Muscle of leg (tissue), 11 donors: Measurements from ENCODE around the gene MKNK1. TPM values are rescaled to one million over a fixed set of nuclear protein-coding genes. Genes with fewer than 3 reads are reported as not detected.

Experiments
- DNase-seq: peaks from one replicate; pipeline ENCODE4 v3.0.0; 2013
- H3K27ac ChIP-seq: one replicate; pipeline ENCODE4 v1.5.1; 2013; ENCODE audit warnings: mild to moderate bottlenecking, low read length, control low read depth
- H3K27me3 ChIP-seq: one replicate; pipeline ENCODE4 v1.6.1; 2013; ENCODE audit warnings: low read length; ENCODE audit not compliant: control insufficient read depth, insufficient read depth
- H3K36me3 ChIP-seq: one replicate; pipeline ENCODE4 v1.6.1; 2013; ENCODE audit warnings: low read length; ENCODE audit not compliant: control insufficient read depth, insufficient read depth
- H3K4me1 ChIP-seq: one replicate; pipeline ENCODE4 v1.6.1; 2013; ENCODE audit warnings: low read length; ENCODE audit not compliant: control insufficient read depth, insufficient read depth
- H3K4me3 ChIP-seq: one replicate; pipeline ENCODE4 v1.5.1; 2013; ENCODE audit warnings: low read length, control low read depth
- H3K9me3 ChIP-seq: replicated peaks from 2 replicates; pipeline ENCODE4 v1.6.1; 2013; ENCODE audit warnings: low read depth, low read length; ENCODE audit not compliant: control insufficient read depth
- WGBS: methylation state at CpG from one replicate; pipeline ENCODE4 v1.1.5; 2013; ENCODE audit warnings: missing lambda C conversion rate; ENCODE audit not compliant: insufficient coverage; 5-methylcytosine and 5-hydroxymethylcytosine counted together
- polyA plus RNA-seq, 8 donors: library from polyadenylated mRNA; unstranded; fragments of 120-200 nt; gene quantifications; one replicate each; pipeline versions ENCODE4 v1.2.1 to v1.2.3, GENCODE V29; 2013; ENCODE audit warnings: inconsistent platforms in 1 of 8, low replicate concordance in 1 of 8; ENCODE audit not compliant: insufficient read length in 8 of 8, insufficient read depth in 1 of 8
- total RNA-seq: library from RNA; stranded (reverse); fragments of 120-200 nt; gene quantifications from one replicate; pipeline ENCODE4 v1.2.4, GENCODE V29; 2013

Gene MKNK1
- total and polyA plus RNA-seq, 9 donors: 19.3 to 32.5 (median 28.4) TPM

DNA sequence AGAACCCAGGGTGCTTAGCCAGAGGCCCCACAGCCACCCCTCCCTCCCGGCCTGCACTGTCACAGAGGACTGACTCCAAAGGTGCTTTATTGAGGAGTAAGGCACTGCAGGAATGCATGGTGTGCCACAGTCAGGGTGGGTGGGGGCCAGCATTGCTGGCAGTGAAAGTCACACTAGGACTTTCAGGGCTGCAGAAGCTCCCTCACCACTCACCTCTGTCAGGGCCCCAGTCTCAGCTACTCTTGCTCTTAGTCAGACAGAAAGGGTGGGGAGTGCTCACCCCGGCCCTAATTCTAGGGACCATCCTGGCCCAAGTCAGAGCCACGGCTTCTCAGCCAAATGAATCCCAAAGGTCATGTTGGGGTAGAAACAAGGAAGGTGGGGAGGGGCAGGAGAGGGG lies 72.0 kb downstream of the MKNK1 start:
- WGBS: 71% methylated on average over 1 of the region's 3 CpGs
- H3K27ac ChIP-seq: no peak overlapping the region
- H3K27me3 ChIP-seq: peaks cover 63% of the 10 kb centered on the region
- DNase-seq: no peak
- H3K4me3 ChIP-seq: no peak overlapping the region
- no peaks in the 10 kb centered on the region for H3K36me3 ChIP-seq
- H3K4me1 ChIP-seq: peaks cover 7% of the 10 kb centered on the region
- no peaks in the 10 kb centered on the region for H3K9me3 ChIP-seq

DNA sequence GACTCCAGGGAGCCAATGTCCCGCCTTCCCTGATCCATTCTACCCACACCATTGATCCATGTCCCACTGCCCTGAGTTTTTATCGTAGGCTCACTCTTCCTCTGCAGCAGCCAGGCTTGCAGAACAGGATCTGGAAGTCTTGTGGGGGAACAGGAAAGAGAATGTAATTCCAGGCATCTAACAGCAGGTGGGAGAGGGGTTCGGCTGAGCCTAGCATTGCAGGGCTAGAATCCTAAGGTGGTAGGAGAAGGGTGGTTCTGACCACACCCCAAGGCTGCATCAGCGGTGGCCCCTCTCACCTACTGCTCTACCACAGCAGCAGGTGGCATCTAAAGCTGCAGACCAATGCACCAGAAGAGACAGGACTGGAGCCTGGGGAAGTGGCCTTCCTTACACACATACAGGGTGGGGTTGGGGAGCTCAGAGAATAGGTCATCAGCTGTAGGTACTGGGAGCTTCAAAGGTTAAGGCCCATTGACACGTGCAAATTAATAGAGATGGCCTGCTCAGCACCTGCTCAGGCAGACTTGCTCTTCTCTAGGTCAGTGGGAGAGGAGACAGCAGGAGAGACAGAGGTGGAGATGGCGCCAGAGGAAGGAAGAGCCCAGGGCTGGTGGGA lies 73.2 kb downstream of the MKNK1 start:
- H3K4me1 ChIP-seq: peaks cover 7% of the 10 kb centered on the region
- H3K9me3 ChIP-seq: no peaks in the 10 kb centered on the region
- H3K27me3 ChIP-seq: peaks cover 75% of the 10 kb centered on the region
- H3K4me3 ChIP-seq: no peak overlapping the region
- WGBS: 49% methylated on average over 2 of the region's 6 CpGs
- no peak overlapping the region for H3K27ac ChIP-seq
- DNase-seq: no peak
- H3K36me3 ChIP-seq: no peaks in the 10 kb centered on the region

DNA sequence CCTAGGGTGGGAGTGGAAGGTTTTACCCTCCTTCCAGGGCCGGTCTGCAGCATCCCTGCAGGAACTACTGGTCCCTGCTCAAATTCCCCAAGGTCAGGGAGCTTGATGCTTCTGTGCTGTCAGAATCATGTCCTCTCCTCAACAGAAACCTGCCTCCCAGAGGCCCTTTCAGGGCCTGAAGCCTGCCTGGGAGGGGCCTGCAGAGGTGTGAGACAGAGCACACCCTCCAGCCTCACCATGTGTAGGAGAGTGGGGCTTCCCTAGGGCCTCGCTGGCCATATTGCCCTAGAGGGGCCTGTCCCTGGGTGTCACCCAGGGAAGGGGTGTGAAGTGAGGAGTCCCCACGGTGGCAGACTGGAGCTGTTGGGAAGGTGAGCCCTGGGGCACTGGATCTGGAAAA lies 73.8 kb downstream of the MKNK1 start:
- 11% methylated on average over 1 of the region's 3 CpGs for WGBS
- no peaks in the 10 kb centered on the region for H3K9me3 ChIP-seq
- peaks cover 7% of the 10 kb centered on the region for H3K4me1 ChIP-seq
- no peak overlapping the region for H3K4me3 ChIP-seq
- H3K27ac ChIP-seq: no peak overlapping the region
- DNase-seq: no peak
- H3K27me3 ChIP-seq: peaks cover 77% of the 10 kb centered on the region
- H3K36me3 ChIP-seq: no peaks in the 10 kb centered on the region

DNA sequence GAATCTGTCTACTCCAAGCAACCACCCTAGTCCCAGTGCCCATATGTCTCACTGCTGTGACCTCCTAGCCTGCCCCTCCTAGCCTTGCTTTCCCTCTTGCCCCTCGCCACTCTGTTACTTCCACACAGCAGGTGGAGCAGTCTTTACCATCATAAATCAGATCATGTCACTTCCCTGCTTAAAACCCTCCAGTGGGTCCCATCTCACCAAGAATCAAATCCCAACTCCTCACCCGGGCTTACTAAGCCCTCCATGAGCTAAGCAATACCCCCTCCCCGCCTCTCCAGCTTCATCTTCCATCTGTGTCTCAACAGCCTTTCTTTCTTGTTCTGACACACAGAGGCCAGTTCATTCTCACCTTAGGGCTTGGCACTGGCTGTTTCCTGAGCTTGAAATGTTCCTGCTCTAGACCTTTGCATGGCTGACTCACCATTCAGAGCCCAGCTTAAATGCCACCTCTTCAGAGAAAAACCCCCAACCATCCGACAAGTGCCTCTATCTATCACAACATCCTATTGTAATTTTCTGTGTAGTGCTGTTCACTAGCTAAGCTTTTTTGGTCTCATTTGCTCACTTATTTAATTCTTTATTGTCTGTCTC lies 74.9 kb downstream of the MKNK1 start:
- Histone ChIP-seq H3K27me3 (peaks cover 80% of the 10 kb centered on the region), H3K27ac (no peak overlapping the region), H3K9me3 (no peaks in the 10 kb centered on the region), H3K36me3 (no peaks in the 10 kb centered on the region), H3K4me3 (no peak overlapping the region), H3K4me1 (peaks cover 7% of the 10 kb centered on the region)
- DNase-seq: no peak
- WGBS: 38% methylated on average over 3 of the region's 4 CpGs

DNA sequence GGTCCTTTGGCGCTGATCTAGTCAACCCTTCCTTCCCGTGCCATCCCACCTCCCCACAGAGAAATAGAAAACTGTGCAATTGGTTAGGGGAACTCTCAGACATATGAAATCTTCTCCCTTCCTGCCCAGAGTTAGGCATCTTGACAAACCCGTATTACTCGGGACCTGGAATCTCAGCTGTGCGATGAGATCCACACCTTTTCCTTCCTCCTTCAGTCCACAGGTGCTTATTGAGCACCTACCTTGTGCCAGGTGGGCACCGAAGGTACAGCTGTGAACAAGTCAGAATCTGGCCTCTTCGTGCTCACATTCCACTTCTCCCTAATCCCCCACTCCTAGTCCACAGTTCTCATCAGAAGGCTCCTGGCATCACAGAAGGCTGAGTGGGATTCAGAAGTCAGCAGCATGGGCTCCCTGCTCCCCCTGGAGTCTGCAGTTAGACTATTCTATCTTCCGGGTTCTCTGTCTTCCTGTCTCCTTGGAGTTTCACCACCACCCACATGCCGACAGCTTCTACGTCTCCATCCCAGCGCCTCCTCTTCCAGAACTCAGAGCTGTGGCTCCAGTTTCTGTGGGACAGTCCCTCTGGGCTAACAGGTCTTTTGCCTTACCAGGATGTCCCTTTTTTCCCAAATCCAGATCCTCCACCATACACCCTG lies 75.6 kb downstream of the MKNK1 start:
- 31% methylated on average over 10 of the region's 11 CpGs for WGBS

DNA sequence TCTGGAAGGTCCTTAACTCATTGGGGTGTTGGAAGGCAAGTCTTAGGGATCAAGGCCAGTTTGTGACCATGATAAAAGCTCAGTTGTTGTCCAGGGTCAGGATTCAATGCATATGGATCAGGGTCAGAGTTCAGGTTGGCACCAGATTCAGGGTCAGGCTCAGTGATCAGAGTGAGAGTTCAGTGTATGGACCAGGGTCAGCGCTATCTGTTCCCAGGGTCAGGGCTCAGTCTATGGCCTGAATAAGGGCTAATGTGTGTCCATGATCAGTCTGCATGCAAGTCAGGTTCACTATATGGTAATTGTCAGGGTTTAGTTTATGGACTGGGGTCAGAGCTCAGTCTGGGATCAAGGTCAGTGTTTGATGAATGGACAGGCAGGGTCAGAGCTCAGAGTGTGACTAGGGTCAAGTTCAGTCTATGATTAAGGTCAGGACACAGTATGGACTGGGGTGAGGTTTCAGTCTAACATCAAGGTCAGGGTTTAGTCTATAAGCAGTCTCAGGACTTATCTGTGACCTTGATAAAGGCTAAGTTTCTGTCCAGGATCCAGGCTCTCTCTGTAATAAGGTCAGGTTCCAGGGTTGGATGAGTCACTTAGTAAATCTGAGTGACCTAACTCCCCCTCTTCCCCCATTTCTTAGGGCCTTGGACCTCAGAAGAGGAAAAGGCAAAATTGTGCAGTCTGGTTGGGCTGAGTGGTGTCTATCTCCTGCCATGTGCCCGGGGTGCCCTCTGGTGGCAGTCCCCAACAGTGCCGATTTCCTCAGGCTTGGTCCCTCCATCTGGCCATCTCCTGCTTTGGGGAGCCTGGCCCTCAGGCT lies 76.4 kb downstream of the MKNK1 start:
- peaks cover 81% of the 10 kb centered on the region for H3K27me3 ChIP-seq
- DNase-seq: peak; percentile 77
- 29% methylated on average over 3 of the region's 3 CpGs for WGBS

More for the DNA sequence above, 75.6 kb downstream of the MKNK1 start:
- H3K4me3 ChIP-seq: no peak overlapping the region
- H3K9me3 ChIP-seq: no peaks in the 10 kb centered on the region
- H3K4me1 ChIP-seq: peaks cover 4% of the 10 kb centered on the region
- H3K27me3 ChIP-seq: peaks cover 76% of the 10 kb centered on the region
- H3K27ac ChIP-seq: no peak overlapping the region
- H3K36me3 ChIP-seq: no peaks in the 10 kb centered on the region
- DNase-seq: no peak

DNA sequence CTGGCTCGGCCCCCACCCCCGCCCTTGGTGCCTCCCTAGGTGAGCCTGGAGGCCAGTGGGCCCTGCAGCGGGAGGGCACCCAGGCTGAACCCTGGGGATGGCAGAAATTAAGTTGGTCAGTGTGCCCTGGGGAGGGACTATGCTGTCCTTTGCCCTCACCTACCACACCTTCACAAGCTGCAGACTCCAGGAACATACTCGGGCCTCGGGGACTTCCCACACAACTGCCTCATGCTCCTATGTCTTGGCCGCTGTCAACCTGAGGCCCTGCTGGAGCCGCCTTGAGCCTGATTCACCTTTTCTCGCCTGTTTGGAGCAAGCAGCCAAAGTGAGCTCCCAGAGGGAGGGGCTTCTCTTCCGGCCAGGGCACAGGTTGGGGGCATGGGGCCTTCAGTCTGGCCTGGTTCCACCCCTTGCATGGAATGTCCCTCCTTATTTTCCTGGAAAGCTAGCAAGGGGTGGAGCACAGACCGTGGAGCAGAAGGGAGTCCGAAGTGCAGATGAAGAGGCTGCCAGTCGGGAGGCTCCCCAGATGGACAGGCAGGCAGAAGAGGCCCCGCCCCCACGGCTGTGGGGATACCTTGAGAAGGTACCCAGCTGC lies 77.3 kb downstream of the MKNK1 start:
- Histone ChIP-seq H3K4me1 (peaks cover 4% of the 10 kb centered on the region), H3K4me3 (no peak overlapping the region), H3K27me3 (peaks cover 80% of the 10 kb centered on the region), H3K36me3 (no peaks in the 10 kb centered on the region), H3K27ac (no peak overlapping the region), H3K9me3 (no peaks in the 10 kb centered on the region)
- 10% methylated on average over 11 of the region's 14 CpGs for WGBS
- no peak for DNase-seq

More for the DNA sequence above, 76.4 kb downstream of the MKNK1 start:
- Histone ChIP-seq H3K27ac (no peak overlapping the region), H3K36me3 (no peaks in the 10 kb centered on the region), H3K4me3 (no peak overlapping the region), H3K4me1 (peaks cover 3% of the 10 kb centered on the region), H3K9me3 (no peaks in the 10 kb centered on the region)

DNA sequence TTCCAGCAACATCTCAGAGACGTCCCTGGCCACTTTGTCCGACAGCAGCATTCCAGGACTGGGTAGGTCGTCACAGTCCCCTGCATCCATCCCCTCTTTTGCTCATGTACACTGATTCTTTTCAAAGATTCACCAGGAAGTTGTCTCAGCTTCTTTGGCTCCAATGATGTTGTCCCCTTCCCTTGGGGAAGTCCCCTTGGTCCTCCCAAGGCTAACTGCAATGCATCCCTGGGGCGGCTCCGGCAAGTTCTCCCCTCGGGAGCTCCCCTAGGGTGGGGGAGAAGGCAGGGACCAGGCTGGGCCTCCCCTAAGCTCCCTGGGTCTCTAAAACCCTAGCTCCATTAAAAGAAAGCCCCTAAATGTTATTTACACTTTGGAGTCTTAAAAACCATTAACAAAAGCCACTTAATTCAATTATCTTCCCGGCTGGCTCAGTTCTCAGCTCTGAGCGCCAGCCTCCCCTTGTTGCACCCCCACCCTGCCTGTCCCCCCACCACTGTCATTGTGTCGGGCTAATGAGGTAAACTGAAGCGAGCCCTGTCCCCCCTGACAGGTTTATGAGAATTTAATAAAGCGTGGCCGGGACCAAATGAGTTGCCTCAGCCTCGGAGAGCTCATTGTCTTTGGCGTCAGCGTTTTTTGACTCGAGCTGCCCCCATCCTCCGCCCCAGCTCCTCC lies 77.9 kb downstream of the MKNK1 start:
- H3K27ac ChIP-seq: no peak overlapping the region

DNA sequence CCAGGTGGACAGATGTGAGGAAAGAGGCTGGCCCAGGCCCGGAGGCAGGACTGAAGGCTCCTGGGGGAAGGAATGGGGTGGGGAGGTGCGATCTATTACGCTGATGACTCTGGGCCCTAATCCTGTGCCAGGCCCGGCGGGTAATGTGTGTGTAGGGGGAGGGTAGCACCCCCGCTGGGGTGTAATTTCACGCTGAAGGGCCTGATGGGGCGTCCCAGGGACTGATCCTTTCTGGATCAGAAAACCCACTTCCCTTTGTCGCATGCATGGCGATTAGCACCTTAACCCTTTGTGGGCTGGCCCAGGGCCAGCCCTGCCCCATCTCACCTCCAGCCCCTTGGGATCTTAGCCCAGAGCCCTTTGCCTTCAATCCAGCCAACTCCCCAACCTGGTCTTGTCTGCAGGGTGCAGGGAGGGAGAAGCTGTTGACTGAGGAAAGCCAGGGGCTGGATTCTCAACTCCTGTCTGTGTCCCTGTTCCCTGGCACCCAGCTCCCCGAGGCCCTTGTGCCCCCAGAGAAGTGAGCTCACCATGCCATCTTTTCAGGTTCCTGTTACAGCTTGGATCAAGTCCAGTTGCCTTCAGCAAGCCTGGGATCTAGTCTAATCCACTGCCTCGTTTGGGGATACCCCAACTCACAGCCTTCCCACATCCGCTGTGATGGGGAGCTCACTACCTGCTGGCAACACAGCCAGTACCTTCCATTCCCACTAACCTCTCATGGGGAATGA lies 78.7 kb downstream of the MKNK1 start:
- no peak overlapping the region for H3K27ac ChIP-seq
- no peak overlapping the region for H3K4me3 ChIP-seq
- no peaks in the 10 kb centered on the region for H3K36me3 ChIP-seq
- no peak for DNase-seq
- H3K9me3 ChIP-seq: no peaks in the 10 kb centered on the region
- peaks cover 71% of the 10 kb centered on the region for H3K27me3 ChIP-seq
- 31% methylated on average over 9 of the region's 13 CpGs for WGBS
- peaks cover 4% of the 10 kb centered on the region for H3K4me1 ChIP-seq

More for the DNA sequence above, 77.9 kb downstream of the MKNK1 start:
- H3K36me3 ChIP-seq: no peaks in the 10 kb centered on the region
- H3K4me1 ChIP-seq: peaks cover 4% of the 10 kb centered on the region
- no peak for DNase-seq
- peaks cover 78% of the 10 kb centered on the region for H3K27me3 ChIP-seq
- no peak overlapping the region for H3K4me3 ChIP-seq
- no peaks in the 10 kb centered on the region for H3K9me3 ChIP-seq
- 5% methylated on average over 7 of the region's 17 CpGs for WGBS
